Left forelimb (tissue), 1 donor: ENCODE data around the gene NARS2.
"Not testable (repeated sequence)": the region's sequence is repeated elsewhere in the genome, so short reads cannot be mapped to it uniquely, and the experiment has no call there.

ENCODE experiments used
- DNase-seq: peaks from one replicate; pipeline ENCODE4 v3.0.0-alpha.2; 2018; ENCODE audit warnings: low spot score

The NARS2 gene

DNA sequence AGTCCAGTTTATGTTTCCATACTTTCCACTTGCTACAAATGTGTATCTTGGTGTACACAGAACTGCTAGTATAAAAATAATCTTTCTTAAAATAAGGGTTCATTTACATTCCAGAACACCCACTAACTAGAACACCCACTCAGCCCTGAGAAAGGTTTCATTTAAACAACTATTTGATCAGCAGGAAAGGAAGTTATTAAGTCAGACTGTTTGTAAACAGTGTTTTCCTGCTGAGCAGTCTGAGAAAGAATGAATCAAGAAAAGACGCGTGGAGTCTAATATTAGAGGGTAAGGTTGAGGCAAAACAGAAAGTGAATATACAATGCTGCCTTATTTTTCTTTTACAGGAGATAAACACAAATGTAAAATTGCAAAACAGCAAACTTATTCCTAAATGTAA is 32.7 kb downstream of the NARS2 start:
- DNase-seq = no peak

DNA sequence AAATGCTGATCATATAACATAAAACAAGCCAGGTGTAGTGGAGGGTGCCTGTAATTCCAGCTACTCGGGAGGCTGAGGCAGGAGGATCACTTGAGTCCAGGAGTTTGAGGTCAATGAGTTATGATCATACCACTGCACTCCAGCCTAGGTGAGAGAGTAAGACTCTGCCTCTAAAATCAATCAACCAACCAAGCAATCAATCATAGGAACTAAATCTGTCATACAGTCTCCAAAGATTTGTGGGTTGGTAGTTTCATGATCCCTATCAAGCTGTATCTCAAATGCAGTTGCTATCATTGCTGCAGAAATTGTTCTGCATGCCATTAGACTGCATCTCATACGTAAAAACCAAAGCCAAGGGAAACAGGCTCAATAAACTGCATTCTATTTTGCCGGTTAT is 33.1 kb downstream of the NARS2 start:
- DNase-seq = no peak

DNA sequence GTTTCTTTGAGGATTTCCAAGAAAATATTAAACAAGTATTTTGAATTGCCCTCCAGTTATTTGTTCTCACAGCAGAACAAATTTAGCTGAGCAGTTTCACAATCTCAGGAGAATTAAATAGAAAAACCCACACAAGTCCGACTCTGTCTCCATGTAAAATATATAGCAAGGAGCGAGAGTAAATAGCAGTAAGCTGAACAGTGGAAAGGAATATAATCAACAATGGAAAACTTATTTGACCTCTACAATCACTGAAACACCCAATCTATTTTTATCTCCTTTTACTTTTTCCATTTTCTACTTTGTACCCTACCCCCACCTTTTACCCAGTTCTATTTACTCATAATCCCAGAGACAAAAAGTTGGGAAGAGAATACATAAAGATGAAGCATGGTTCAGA is 34.4 kb downstream of the NARS2 start:
- DNase-seq = no peak

DNA sequence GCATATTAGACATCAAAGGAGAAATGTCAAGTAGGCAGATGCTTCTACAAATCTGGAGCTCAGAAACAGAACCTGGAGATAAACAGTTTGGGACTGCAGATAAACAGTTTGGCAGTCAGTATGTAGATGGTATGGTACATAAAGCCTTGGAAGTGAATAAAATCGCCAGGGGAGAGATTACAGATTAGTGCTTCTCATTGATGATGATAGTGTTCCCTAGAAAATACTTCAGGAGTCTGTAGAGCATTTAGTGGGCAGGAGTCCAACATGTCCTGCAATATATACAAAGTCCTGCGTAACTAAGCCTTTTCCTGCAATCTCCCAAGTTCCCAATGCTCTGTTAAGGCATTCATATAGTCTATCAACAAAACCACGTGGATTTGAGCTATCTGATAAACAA is 35.2 kb downstream of the NARS2 start:
- no peak for DNase-seq

DNA sequence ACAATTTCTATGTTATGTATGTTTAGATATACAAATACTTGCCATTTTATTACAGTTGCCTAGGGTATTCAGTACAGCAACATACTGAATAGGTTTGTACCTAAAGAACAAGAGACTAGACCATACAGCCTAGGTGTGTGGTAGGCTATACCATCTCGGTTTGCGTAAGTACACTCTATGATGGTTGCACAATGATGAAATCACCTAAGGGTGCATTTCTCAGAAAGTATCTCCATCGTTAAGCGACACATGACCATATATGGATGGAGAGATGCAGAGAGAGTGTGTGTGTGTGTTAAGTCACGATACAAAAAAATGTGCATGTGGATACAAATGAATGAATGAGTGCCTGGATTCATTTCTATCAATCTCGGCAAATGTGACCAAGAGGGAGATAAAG is 37.7 kb downstream of the NARS2 start:
- DNase-seq = no peak

DNA sequence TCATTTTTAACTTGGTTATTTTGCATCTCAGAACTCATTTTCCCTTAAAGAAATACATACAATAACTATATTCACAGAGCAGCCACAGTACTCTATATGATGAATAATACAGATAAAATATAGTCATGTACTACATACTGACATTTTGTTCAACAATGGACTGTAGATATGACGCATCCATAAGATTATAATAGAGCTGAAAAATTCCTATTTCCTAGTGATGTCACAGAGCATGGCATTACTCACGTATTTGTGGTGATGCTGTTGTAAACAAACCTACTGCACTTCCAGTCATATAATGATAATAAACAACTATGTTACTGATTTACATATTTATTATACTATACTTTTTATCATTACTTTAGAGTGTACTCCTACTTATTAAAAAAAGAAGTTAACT is 38.7 kb downstream of the NARS2 start:
- no peak for DNase-seq

DNA sequence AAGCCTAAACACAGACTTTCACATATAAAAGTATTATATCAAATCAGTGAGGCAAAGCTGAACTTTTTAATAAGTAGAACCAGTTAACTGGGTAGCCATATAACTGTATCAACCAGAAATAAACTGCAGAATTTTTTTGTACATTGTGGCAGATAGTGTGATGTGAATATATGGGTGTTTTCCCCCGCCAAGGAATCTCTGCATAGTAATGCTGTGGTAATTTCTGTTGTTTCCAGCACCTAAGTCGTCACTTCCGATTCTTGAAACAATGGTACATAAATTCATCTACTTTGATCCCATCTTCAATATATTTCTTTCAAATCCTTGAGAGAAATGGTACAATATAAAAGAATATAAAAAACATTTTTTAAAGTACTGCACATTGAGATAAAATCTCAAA is 39.6 kb downstream of the NARS2 start:
- DNase-seq = no peak

DNA sequence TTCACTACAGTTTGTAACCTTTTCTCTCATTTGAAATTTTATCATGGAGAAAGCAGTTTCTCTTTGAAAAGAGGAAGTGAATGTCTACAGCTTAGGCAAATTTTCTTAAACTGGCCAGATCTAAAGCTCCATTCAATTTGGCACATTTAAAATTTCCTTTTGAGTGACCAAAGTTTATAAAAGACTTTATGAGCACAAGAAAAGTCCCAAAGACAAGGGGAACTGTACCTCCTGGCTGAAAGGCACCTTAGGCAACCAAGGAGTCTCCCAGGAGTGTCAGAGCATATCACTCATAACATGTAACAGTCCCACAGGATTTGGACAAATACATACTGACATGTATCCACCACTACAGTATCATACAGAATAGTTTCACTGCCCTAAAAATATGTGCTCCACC is 41.3 kb downstream of the NARS2 start:
- no peak for DNase-seq

DNA sequence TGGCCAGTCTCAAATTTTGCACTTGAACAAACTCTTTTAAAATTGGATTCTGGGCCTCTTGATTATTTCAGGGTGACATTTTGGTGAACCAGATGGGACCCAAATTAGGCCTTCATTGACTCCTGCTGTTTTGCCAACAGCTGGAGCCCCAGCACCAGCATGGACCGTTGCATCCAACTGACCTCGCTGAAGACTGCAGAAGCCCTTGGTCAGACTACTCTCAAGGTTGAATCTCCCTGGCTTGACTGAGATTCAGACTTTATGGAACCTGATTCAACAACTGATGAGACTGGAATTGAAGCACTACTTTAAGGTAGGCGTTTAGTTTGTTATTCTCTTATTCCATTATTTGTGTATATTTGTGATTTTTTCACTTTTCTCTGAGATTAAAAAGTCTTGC is 41.7 kb downstream of the NARS2 start:
- no peak for DNase-seq

DNA sequence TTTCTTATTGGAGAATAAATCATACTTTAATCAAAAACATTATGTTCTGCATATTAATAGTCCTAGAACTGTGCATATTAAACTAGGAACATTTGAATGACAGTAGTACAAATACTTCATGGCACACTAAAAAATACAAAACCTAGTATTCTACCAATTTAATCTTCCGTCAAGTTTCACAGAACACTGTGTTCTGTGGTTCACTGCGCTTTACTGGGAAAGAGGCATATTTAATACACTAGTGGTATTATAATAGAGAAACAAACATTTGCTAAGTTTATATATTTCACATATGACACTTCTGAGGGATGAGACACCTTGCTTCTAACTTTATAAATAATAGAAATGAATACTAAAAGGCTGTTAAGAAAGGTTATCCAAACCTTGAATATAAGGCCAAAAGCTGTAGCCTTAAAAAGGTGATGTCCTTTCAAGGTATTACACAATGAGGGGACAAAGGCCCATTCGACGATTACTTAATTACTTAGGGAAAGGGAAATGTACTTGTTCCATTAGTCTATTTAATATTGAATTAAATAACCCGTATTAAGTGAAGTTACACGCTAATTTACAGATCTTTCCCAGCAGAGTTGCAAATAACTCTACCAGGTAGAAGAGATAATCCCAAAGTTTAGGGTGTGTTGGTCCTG is 48.0 kb downstream of the NARS2 start:
- DNase-seq = no peak

DNA sequence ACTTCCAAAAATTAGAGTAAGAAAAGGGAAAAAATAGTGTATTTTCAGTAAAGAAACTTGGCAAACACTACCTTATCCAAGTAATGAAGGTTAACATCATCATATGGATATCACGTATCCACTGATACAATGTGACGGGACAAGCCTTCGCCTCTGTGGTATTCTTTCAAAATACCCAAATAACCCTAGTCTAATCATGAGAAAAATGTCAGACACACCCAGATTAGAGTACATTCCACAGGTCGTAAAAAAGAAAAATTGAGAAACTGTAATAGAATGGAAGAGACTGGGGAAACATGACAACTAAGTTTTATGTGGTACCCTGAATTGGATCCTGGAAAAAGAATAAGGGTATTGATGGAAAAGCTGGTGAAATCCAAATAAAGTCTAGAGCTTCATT is 48.9 kb downstream of the NARS2 start:
- DNase-seq = no peak

DNA sequence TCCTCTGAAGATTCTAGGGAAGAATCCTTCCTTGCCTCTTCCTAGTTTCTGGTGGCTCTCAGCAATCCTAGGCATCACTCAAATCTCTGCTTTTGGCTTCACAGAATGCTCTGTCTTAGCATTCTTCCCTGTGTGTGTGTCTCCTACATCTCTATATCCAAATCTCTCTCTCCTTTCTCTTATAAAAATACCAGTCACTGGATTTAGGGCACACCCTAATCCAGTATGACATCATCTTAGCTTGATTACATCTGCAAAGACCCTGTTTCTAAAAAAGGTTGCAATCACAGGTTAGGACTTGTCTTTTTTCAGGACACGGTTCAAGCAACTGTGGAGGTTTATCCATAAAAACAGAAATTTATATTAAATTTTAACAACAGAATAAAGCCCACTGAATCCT is 54.4 kb downstream of the NARS2 start:
- DNase-seq = no peak

DNA sequence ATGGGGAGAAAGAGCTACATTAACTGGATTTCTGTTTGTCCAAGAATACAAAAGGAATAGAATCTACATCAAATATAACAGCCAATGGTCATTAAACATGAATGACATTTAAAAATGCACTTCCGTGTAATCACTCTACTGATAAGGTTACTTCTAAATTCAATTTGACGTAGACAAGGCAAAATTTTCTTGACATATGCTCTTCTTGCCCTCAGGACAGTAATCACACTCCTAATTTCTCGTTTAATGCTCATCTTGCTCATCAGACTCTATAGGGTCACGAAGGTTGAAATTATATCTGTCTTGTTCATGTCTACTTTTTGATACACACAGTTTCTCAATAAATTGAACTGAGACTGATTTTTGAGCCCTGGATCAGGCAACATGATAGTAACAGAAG is 58.4 kb downstream of the NARS2 start:
- DNase-seq = no peak

DNA sequence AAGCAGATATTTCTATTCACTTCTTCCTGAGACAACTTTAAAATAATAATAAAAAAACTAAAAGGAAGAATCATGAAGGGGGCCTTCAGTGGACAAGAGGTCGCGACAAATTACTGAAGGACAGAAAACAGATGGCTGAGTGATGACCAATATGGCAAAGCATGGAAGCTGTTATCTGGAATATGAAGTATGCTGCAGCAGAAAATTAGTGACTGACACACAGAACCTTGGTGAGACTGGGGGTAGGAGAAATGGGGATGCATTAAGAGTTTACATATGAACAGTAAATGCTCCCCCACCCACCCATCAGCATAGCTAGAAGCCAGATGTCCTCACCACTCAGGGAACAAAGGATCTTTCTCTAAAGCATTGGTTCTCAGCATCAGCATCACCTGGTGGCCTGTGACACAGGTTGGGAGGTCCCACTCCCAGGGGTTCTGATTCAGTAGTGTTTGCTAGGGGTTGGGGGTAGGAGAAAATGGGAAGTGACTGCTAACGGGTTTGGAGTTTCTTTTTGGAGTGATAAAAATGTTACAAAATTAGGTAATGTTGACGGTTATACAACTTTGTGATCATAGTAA is 59.7 kb downstream of the NARS2 start:
- DNase-seq = no peak

DNA sequence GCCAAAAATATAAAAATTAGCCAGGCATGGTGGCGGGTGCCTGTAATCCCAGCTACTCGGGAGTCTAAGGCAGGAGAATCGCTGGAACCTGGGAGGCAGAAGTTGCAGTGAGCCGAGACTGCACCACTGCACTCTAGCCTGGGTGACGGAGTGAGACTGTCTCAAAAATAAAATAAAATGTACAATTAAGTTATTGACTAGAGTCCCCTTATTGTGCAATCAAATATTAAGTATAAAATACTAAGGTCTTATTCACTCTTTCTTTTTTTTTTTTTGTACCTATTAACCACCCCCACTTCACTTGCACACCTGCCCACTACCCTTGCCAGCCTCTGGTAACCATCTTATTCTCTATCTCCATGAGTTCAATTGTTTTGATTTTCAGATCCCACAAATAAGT is 61.6 kb downstream of the NARS2 start:
- DNase-seq = not testable (repeated sequence)

DNA sequence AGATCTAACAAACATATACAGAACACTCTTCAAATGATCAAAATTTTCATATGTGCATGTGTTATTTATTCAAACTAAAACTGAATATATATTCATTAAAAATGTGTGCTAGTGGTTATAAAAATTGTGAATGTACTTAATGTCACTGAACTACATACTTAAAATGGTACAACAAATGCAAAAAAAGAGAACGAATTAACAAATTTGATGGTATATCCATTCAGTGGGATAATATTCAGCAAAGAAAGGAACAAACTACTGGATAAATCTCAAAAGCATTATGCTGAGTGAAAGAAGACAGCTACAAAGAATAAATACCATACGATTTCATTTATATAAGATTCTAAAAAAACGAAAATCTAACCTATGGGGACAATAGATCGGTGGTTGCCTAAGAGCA is 64.1 kb downstream of the NARS2 start:
- DNase-seq = no peak

DNA sequence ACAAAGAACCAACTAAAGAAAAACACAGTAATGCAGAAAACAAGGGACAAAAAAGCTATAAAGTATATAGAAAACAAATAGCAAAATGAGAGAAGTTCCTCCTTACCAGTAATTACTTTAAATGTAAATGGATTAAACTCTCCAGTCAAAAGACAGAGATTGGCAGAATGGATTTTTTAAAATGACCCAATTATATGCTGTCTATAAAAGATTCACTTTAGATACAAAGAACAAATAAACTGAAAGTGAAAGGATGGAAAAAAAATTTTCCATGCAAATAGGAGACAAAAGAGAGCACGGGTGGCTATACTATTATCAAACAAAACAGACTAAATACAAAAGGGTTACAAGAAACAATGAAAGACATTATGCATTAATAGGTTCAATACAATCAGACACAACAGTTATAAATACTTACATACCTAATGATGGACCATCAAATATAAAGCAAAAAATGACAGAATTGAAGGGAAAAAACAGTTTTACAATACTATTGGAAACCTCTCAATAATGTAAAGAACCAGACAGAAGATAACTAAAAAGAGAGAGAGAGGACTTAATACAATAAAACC is 64.6 kb downstream of the NARS2 start:
- no peak for DNase-seq

DNA sequence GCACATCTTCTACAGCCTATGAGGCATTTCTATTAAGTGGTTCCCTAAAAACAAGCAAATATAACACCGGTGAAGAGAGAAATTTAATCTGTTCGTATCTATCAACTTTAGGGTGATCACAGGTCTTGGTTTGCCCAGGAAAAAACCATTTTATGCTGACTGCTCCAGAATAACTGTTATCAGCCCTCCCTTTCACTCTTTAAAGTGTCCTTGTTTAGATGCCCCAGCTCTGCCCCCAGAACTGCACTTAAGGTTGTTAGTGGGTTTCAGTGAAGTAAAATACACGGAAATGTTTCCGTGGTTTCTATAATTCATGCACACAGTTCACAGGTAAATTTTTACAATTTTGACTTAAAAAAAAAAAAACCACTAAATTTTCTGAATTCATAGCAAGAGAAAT is 70.0 kb downstream of the NARS2 start:
- DNase-seq = no peak

DNA sequence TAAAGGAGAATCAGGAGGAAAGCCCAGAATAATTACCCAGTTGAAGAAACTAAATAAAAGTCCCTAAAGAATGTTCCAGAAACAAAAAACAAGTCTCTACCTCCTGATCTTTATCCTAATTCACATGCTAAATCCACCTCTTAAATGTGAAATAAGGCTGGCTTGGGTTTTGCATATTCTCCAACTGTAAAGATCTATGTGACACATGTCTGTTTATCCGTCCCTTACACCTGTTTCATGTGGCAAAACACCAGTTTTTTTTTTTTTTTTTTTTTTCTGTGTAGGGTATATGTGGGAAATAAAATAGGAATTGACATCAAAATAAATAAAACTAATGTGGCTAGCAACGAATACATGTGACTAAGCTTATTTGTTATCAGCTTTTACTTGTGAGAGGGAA is 70.5 kb downstream of the NARS2 start:
- DNase-seq = no peak

DNA sequence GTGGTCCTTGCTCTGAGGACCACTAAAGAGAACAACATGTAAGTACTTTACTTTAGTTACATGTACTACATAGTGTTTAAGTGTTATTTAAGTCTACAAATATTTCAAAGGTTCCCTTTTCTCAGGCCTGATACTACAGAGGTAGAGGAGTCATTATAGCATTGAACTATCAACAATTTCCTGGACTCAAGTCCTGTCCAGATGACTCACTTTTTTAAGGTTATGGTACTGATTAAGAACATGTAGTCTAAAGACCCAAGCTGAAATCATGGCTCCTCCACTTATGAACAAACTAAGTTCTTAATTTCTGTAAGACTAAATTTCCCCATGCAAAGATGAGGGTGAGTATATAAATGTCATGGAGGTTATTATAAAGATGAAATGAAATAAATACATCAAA is 74.7 kb downstream of the NARS2 start:
- DNase-seq = no peak

DNA sequence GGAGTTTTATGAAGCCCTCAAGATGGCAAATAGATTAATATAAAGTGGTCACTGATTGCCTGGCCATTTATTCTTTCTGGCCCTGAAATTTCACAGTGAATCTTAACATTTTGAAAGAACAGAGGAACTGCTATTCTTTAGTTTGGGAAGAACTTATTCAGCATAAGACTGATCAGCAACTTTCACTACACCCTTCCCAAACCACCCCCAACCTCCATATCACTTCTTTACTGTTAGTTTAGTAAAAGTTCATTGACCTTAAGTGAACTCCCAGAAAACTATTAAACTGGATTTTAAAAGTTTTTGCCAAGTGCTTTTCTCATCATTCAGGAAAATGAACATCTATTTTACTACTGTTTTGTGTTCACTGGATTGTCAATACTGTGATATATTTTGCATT is 77.4 kb downstream of the NARS2 start:
- no peak for DNase-seq

DNA sequence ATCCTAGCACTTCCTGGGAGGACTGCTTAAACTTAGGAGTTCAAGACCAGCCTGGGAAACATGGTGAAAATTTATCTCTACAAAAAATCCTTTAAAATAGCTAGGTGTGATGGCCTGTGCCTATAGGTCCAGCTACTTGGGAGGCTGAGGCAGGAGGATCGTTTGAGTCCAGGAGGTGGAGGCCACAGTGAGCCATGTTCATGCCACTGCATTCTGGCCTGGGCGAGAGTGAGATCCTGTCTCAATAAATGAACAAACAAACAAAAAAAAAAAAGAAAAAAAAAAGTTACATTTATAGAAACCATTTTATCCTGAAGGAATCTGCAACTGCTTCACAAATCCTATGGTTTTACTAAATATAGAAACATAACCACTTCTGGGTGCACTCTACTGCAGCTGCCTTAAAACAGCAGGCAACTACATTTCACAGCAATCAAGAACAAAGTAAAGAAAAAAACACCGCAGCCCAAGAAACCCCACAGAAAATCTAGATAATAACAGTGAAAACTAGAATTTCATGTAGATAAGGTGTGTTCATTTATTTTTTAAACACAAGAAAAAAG is 81.2 kb downstream of the NARS2 start:
- no peak for DNase-seq

DNA sequence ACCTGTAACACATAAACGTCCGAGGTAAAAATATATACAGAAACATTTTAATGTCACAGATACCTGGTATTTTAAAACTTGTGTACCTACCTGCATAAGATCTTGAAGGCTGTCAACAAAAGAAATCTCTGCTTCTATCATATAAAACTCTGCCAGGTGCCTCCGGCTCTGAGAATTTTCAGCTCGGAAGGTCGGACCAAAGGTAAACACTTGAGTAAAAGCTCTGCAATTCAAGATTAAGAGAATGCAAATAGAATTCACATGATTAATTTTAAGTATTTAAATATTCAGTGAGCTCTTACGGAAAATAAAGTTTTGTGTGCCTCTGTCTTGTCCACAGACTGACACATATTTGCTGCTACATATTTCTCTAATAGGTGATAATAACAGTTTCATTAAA is 81.7 kb downstream of the NARS2 start:
- DNase-seq = no peak

DNA sequence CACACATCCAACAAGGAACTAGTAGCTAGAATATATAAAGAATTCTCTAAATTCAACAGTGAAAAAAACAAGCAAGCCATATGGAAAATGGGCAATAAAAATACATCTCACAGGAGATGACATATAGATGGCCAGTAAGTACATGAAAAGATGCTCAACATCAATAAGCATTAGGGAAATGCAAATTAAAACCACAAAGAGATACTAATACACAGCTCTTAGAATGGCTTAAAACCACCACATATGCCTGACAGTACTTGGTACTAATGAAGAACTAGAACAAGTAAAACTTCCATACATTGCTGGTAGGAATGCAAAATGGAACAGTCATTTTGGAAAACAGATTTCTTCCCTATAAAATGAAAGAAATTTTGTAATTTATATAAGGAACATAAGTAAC is 85.5 kb downstream of the NARS2 start:
- DNase-seq = no peak
